Large intestine (tissue), 3 donors: ENCODE measurements around the gene NEURL1. TPM values are rescaled to one million over a fixed set of nuclear protein-coding genes. Genes with fewer than 3 reads are reported as not detected.

Experiments
- DNase-seq, 2 donors: peaks; one replicate each; pipeline versions ENCODE4 v3.0.0 to v3.0.0-alpha.2; 2013
- H3K27ac ChIP-seq: one replicate; pipeline ENCODE4 v1.5.1; 2013; ENCODE audit warnings: low read length
- H3K27me3 ChIP-seq: 2 replicates; pipeline ENCODE4 v1.6.1; 2013; ENCODE audit warnings: low read length; ENCODE audit not compliant: control insufficient read depth, insufficient read depth
- H3K36me3 ChIP-seq: 2 replicates; pipeline ENCODE4 v1.6.1; 2013; ENCODE audit warnings: low read length; ENCODE audit not compliant: control insufficient read depth, insufficient read depth
- H3K4me1 ChIP-seq: one replicate; pipeline ENCODE4 v1.6.1; 2013; ENCODE audit warnings: low read length; ENCODE audit not compliant: control insufficient read depth, insufficient read depth
- H3K4me3 ChIP-seq: one replicate; pipeline ENCODE4 v1.5.1; 2013; ENCODE audit warnings: low read length
- H3K9me3 ChIP-seq: one replicate; pipeline ENCODE4 v1.6.1; 2013; ENCODE audit warnings: mild to moderate bottlenecking, low read depth, low read length, moderate library complexity; ENCODE audit not compliant: control insufficient read depth
- WGBS: methylation state at CpG from one replicate; pipeline ENCODE4 v1.1.5; 2013; ENCODE audit warnings: low lambda C conversion rate; ENCODE audit not compliant: insufficient coverage; 5-methylcytosine and 5-hydroxymethylcytosine counted together
- polyA plus RNA-seq: library from polyadenylated mRNA; unstranded; fragments of 120-200 nt; gene quantifications from one replicate; pipeline ENCODE4 v1.2.1, GENCODE V29; 2013

NEURL1 gene
- polyA plus RNA-seq, 1 donor, result 34.9 TPM

DNA sequence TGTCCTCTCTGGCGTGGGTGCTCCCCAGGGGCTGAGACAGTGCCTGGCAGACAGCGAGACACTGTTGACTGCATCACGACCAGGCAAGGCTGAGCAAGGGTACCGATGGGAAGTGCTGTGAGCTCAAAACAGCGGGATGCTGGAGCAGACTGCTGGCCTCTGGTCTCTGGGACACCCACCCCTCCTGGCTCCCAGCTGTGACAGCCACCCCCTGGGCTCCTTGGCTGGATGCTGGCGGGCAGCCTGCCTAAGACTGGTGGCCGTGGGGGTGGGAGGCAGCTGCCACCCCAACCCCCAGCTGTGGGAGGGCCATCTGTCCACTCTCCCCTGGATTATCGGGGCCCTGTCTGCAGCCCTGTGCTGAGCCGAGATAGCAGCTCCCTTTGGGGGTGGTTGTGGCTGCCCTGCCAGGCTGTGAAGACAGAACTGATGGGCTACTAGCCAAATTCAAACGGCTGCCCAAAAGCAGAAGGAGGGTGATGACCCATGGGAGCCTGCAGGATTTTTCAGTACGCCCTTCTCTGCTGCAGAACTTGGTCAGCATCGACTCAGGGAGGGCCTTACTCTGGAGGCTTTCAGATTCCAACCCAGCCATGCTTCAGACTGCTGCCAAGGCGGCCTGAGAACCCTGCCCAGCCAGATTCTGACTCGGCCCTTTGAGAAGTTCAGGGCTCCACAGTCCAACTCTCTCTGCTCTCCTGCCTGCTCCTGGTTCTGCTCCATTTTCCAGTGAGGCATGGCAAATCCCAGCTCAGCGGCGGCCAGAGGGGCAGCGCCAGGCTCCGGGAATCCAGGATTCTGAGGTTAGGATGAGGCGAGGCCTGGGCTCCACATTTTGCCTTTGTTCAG, 125.3 kb downstream of the NEURL1 start:
- no peak overlapping the region for H3K27ac ChIP-seq
- WGBS, result no CpG with 5 or more reads among the region's 19 CpGs

DNA sequence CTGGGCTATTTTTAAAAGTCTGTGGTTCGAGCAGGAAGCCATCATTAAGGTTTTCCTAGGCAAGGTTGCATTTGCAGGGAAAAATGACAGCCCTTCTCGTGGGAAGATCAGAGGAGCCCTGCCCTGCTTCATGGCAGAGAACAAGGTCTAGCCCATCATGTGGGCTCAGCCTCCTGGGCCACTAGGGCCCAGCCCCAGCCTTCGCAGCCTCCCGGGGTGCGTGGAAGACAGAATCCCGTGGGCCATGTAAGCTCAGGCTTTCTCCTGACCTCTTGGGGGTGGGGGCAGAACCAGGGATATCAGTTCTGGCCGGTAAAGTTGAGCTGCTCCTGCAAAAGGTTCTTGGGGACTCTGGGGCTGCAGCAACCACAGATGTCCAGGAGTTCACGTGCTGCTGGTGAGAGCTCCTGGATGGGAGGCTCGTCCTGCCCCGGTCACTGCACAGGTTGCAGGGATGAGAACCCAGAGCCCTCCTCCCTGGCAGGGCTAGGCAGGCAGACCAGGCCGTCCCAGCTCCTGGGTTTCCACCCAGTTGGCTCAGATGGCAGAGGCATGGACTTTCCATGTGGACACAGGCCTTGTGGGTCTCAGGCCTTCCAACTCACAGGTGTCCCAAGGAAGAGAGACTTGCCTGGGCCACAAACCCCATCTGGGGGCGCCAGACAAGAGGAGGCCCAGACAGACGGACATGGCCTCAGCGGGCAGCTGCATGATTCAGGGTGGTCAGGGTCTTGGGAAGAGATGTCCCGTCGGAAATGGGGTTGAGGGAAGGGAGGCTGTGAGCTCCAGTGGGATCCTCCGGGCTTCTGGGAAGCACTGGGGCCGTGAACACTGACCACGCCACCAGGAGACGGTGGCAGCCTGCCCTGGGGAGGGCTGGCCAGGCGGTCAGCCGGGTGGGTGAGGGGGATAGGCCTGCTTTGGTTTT, 126.2 kb downstream of the NEURL1 start:
- Histone ChIP-seq H3K27me3 (no peaks in the 10 kb centered on the region), H3K36me3 (peaks cover 85% of the 10 kb centered on the region), H3K4me3 (no peak overlapping the region), H3K27ac (no peak overlapping the region), H3K4me1 (no peaks in the 10 kb centered on the region), H3K9me3 (no peaks in the 10 kb centered on the region)
- DNase-seq, result no peak
- no CpG with 5 or more reads among the region's 22 CpGs for WGBS

More for the DNA sequence above, 125.3 kb downstream of the NEURL1 start:
- Histone ChIP-seq H3K4me3 (no peak overlapping the region), H3K36me3 (peaks cover 82% of the 10 kb centered on the region), H3K4me1 (no peaks in the 10 kb centered on the region), H3K9me3 (no peaks in the 10 kb centered on the region), H3K27me3 (no peaks in the 10 kb centered on the region)
- DNase-seq, result no peak

DNA sequence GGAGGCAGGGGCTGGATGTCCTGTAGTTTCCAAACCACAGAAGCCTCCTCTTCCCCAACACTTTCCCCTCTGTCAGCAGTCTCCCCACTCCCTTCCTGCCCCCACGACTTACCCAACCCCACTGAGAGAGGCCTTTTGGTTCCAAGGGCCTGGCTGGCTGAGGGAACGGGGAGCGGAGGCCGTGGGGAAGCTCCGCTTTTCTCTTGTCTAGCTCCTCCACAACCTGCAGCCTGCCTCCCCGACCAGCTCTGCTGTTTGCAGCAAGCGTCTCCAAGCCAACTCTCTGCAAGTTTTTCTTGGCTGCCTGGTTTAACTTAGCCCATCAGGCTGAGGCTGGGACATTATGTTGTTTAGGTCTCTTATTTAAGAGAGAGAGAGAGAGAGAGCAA, 126.8 kb downstream of the NEURL1 start:
- H3K27me3 ChIP-seq, result no peaks in the 10 kb centered on the region
- no peak overlapping the region for H3K27ac ChIP-seq
- WGBS, result no CpG with 5 or more reads among the region's 7 CpGs
- H3K36me3 ChIP-seq, result peaks cover 87% of the 10 kb centered on the region
- H3K9me3 ChIP-seq, result no peaks in the 10 kb centered on the region
- no peaks in the 10 kb centered on the region for H3K4me1 ChIP-seq
- H3K4me3 ChIP-seq, result no peak overlapping the region
- no peak for DNase-seq

DNA sequence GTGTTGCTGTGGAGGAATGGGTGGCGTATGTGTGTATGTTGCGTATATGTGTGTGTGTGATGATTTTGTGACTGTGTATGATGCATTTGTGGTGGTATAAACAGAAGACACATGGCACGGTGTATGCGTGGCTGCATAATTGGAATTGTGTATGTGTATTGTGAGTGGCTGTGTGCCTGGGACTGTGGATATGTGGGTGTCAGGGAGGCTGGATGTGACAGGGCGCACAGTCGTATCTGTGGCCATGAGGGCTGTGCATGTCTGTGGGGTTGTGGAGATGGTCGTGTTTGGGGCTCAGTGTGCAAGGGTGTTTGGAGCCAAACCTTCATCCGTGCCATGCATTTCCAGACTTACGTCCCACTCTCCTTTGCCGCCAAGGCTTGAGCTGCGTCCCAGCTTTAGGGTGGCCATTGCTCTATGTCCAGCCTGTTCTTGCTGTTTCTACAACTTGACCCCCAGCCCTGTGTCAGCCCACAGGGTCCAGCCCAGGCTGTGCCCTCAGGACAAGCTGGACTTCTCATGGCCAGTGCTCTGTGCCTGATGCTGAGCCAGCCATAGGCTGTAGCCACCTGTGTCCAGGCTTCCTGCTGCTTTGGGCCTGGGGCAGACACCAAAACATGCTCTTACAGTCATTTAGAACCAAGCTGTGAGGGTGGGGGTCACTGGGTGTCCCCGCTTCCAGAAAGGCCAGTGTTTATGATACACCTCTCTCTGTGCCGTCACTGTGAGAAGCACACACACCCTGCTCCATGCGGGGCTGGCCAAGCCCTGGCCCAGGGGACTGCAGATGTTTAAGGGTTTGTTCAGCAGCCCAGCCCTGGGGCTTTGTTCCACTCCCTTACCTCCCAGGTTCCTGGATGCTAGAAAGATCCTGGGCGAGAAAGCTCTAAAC, 127.6 kb downstream of the NEURL1 start:
- no peaks in the 10 kb centered on the region for H3K9me3 ChIP-seq
- no peak overlapping the region for H3K27ac ChIP-seq
- H3K36me3 ChIP-seq, result peaks cover 93% of the 10 kb centered on the region
- H3K27me3 ChIP-seq, result no peaks in the 10 kb centered on the region
- H3K4me3 ChIP-seq, result no peak overlapping the region
- no peaks in the 10 kb centered on the region for H3K4me1 ChIP-seq
- no peak for DNase-seq
- WGBS, result no CpG with 5 or more reads among the region's 15 CpGs

DNA sequence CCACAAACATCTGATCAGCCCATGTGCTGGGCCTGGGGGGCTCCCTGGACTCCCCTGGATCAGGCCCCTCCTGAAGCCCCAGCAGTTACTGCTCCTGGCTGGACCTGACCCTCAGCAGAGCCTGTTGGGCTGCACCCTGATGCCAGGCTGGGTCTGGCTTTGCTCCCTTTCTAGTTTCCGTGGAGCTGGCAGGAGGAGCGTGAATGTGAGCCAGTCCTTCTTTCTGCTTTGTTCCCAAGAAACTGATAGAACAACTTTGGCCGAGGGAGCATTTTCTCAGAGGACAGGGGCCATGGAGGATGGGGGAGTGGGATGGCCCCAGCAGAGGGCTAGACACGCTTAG, 128.2 kb downstream of the NEURL1 start:
- DNase-seq, result no peak
- Histone ChIP-seq H3K36me3 (peaks cover 95% of the 10 kb centered on the region), H3K9me3 (no peaks in the 10 kb centered on the region), H3K4me1 (no peaks in the 10 kb centered on the region), H3K4me3 (no peak overlapping the region), H3K27me3 (no peaks in the 10 kb centered on the region), H3K27ac (no peak overlapping the region)
- WGBS, result no CpG with 5 or more reads among the region's 4 CpGs

DNA sequence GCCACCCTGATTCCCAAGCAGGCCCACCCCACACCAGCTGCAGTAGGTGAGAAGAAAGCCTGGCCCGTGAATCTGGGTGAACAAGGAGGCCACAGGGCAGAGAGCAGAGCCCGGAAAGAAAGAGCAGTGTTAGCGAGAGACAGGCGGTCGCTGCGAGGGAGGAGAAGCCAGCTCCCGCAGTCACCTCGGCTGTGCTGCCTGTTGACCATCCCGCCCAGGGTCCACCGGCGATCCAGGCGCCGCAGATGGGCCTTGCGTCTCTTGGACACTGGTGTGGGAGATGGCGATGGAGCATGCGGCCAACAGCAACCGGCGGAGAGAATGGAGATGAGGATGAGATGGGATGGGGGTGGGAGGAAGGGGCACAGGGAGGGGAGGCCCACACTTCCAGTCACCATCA, 128.8 kb downstream of the NEURL1 start:
- DNase-seq, result no peak
- no peak overlapping the region for H3K4me3 ChIP-seq
- no peaks in the 10 kb centered on the region for H3K27me3 ChIP-seq
- no CpG with 5 or more reads among the region's 18 CpGs for WGBS
- no peaks in the 10 kb centered on the region for H3K9me3 ChIP-seq
- H3K4me1 ChIP-seq, result no peaks in the 10 kb centered on the region
- no peak overlapping the region for H3K27ac ChIP-seq
- H3K36me3 ChIP-seq, result peaks cover 95% of the 10 kb centered on the region

DNA sequence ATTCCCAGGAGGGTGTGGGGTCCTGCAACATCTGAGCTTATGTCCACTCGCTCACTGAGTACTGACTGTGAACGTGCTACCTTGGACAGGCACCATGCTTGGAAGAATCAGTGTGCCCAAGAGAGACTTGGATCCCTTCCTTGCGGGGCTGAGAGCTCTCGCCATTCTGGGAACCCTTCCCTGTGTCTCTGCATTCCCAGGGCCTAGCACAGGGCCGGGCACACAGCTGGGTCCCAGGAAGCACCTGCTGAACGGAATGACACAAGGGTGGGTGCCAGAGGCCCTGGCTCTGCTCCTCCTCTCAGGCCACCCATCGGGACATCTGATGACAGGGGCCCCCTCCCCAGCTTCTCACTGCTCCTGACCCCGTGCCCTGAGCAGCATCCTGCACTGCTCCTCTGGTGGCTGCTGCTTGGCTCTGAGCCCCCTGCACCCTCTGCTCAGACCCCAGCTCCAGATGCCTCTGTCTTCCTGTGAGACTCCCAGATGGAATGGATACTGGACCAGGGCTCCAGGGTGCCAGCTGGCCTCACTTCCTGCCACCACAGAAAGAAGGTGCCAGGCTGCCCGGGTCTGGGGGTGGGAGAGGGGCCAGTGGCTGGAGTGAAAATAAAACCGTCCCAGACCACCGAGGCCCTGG, 129.6 kb downstream of the NEURL1 start:
- no peak for DNase-seq
- H3K27me3 ChIP-seq, result no peaks in the 10 kb centered on the region
- H3K4me3 ChIP-seq, result no peak overlapping the region
- no peaks in the 10 kb centered on the region for H3K9me3 ChIP-seq
- H3K4me1 ChIP-seq, result no peaks in the 10 kb centered on the region
- peaks cover 95% of the 10 kb centered on the region for H3K36me3 ChIP-seq
- no CpG with 5 or more reads among the region's 11 CpGs for WGBS
- H3K27ac ChIP-seq, result no peak overlapping the region

DNA sequence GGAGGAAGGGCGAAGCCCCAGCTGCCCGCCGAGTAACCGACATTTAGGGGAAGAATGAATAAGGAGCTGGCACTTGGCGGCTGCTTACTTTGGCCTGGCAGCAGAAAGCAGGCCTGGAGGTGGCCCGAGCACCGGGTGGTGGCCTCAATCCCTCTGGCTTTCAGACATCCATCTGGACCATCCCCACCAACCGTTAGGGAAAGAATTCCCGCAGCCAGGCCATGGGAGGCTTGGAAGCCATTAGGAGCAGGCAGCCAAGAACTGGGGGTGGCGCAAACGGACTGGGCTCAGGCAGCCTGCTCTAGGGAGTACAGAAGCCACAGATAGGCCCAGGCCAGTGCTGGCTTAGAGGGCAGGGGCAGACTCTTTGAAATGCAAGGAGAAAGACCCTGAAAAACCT, 132.7 kb downstream of the NEURL1 start:
- Histone ChIP-seq H3K9me3 (no peaks in the 10 kb centered on the region), H3K4me1 (no peaks in the 10 kb centered on the region), H3K4me3 (no peak overlapping the region), H3K27me3 (no peaks in the 10 kb centered on the region), H3K27ac (no peak overlapping the region), H3K36me3 (peaks cover 82% of the 10 kb centered on the region)
- DNase-seq, result no peak
- no CpG with 5 or more reads among the region's 11 CpGs for WGBS

DNA sequence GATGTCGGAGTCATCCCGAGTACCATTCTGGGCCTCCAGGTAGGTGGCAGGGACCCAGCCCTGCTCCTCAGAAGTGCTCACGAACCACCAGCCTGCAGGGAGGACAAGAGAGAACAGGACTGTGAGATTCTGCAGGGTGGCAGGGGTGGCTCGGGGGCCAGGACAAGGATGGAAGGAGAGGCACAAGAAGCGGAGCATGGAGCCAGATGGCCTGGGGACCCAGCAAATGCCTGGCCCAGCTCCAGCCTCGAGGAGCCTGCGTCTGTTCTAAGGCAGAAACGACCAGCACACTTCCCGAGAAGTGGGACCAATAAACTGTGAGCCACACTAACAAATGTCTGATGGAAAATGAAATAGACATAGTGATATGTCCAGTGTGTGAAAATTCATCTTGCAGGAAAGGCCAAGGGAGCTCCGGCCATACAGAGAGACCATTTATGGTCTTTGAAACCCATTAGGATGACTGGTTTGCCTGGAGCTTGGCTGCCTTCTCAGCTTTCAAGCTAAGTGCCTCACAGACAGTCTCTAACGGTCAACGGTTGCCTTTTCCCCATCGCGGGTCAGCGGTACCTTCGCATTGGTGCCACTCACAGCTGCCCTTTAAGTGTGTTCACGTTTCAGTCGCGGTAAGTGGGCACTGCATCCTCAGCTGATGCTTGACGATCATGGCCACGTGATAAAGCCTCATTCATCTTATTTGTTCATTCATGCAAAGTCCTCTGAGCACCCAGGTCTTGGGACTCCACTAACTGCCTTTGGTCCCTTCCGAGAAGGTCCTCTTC, 133.8 kb downstream of the NEURL1 start:
- H3K4me3 ChIP-seq, result no peak overlapping the region
- H3K27me3 ChIP-seq, result no peaks in the 10 kb centered on the region
- DNase-seq, result no peak
- H3K9me3 ChIP-seq, result no peaks in the 10 kb centered on the region
- WGBS, result no CpG with 5 or more reads among the region's 22 CpGs
- no peaks in the 10 kb centered on the region for H3K4me1 ChIP-seq
- H3K27ac ChIP-seq, result no peak overlapping the region
- peaks cover 81% of the 10 kb centered on the region for H3K36me3 ChIP-seq
